NCI-H69 (cell line): ENCODE data around the gene UTY.

ENCODE experiments used
- DNase-seq: peaks from one replicate; lab custom pipeline; 2025; lab: John Stamatoyannopoulos, UW

The UTY gene

DNA sequence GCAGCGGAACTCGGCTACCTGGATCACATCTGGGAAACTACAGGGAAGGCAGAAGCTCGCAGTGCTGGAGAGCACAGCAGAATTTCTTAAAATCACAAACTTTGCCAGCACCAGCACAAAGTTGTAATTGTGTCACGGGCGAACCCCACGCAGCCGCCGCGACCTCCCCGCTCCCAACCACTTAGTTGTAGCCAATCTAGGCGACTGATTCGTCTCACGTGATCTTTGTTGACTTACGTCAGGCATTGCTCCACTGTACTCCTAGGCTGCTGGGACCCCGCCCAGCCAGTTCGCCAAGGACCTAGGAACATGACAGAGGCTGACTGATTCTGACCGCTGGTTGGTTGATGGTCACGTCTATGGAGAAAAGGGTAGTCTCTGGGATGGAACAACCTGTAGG is at the start of gene UTY:
Gene UTY (minus strand): TSS at position 206 of the 400 bp plus-strand sequence. CDS start 368 bp downstream, outside the sequence.
- peak; percentile 87 for DNase-seq

GRCh38 chrY:13520474-13520873 is 40.6 kb upstream of the UTY start:
- DNase-seq = no peak

GRCh38 chrY:13501215-13501614 is 21.4 kb upstream of the UTY start:
- no peak for DNase-seq

DNA sequence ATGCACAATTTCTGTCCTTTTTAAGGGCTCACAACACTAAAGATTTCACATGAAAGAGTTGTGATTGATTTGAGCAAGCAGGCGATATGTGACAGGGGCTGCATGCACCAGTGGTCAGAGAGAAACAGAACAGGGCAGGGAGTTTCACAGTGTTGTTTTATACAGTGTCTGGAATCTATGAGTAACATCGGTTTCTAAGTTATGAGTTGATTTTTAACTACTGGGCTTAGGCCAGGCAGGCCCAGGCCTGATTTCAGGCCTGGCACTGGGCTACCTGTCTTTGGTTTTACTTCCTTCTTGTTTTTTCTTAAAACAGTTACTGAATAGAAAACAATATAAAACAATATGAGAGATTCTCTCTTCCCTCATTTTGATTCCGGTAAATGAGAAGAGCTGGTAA is 13.9 kb upstream of the UTY start:
- no peak for DNase-seq

DNA sequence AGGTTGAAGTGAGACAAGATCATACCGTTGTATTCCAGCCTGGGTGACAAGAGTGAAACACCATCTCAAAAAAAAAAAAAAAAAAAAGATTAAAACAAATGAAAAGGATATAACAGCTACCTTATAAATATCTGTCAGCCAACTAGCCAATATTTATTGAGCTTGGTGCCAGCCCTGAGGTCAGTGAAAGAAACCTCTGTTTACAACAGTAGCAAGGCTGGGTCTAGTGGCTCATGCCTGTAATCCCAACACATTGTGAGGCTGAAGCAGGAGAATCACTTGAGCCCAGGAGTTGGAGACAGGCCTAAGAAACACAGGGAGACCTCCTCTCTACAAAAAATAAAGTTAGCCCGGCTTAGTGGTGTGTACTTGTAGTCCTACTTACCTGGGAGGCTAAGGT is 12.6 kb upstream of the UTY start:
- no peak for DNase-seq

- no peak for DNase-seq
Observed at GRCh38 chrY:13488738-13489137, 8.9 kb upstream of the UTY start.

GRCh38 chrY:13479121-13479711 is 617 bp downstream of the UTY start:
- DNase-seq = peak; percentile 69

- peak; percentile 81 for DNase-seq
Observed at GRCh38 chrY:13478126-13478785, 1.6 kb downstream of the UTY start.

GRCh38 chrY:13474997-13475396 is 4.8 kb downstream of the UTY start:
- DNase-seq = no peak

DNA sequence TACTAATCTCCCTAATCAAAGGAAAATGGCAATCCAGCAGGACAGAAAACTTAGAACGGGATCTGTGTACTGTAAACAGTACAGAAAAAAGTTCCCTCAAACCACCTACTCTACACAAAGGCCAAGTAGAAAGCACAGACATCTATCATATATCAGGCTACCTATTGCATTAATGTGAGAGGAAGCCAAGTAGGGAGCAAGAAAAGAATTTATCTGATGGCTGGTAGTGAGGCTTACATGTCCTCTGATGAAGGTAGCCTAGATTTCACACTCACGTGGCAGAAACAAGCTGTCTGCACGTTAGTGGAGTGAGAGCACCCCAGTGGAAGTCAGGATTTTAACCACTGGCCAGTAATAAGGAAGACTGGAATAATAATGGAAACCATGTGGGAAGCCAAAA is 28.3 kb downstream of the UTY start:
- DNase-seq = no peak

DNA sequence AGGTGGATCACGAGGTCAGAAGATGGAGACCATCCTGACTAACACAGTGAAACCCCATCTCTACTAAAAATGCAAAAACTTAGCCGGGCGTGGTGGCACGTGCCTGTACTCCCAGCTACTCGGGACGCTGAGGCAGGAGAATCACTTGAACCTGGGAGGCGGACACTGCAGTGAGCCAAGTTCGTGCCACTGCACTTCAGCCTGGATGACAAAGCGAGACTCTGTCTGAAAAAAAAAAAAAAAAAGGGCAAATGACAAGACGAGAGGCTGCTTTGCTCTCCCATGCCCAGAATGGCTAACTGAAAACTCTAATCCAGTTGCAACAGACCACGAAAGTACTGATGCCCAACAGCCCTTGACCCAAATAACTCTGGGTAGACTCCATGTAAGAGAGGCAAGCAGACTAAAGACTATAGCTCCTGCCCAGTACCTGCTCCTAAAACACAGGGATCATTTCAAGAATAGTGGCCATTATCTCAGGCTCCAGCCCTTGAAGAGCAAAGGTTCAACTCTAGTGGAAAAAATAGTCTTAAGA is 29.2 kb downstream of the UTY start:
- no peak for DNase-seq

DNA sequence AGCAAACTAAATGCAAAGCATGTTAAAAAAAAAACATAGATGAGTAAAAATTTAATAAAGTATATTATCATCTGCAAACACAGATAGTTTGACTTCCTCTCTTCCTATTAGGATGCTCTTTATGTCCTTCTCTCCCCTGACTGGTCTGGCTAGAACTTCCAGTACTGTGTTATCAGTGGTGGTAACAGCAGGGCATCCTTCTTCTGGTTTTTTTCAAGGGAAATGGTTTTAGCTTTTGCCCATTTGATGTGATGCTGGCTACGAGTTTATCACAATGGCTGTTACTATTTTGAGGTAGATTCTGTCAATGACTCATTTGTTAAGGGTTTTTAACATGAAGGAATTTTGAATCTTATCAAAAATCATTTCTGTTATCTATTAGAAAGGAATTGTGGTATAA is 34.3 kb downstream of the UTY start:
- DNase-seq = no peak

- DNase-seq = no peak
Observed at GRCh38 chrY:13443146-13443545, 36.7 kb downstream of the UTY start.

DNA sequence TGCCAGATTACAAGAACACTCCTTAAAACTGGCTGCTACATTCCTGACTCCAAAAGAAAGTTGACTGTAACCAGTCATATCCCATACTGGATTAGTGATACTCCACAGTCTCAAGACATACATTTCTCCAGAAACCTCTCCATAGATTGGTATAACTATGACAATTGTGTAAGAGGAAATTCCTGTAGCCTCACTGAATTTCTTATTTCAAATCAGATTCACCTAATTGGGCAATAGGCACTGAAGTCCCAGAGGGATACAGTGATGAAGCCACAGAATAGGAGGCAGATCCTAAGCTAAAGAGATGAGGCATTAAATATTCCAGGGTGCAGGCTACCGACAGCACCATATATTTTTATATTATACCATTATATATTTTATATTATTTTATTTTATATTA is 39.0 kb downstream of the UTY start:
- no peak for DNase-seq

DNA sequence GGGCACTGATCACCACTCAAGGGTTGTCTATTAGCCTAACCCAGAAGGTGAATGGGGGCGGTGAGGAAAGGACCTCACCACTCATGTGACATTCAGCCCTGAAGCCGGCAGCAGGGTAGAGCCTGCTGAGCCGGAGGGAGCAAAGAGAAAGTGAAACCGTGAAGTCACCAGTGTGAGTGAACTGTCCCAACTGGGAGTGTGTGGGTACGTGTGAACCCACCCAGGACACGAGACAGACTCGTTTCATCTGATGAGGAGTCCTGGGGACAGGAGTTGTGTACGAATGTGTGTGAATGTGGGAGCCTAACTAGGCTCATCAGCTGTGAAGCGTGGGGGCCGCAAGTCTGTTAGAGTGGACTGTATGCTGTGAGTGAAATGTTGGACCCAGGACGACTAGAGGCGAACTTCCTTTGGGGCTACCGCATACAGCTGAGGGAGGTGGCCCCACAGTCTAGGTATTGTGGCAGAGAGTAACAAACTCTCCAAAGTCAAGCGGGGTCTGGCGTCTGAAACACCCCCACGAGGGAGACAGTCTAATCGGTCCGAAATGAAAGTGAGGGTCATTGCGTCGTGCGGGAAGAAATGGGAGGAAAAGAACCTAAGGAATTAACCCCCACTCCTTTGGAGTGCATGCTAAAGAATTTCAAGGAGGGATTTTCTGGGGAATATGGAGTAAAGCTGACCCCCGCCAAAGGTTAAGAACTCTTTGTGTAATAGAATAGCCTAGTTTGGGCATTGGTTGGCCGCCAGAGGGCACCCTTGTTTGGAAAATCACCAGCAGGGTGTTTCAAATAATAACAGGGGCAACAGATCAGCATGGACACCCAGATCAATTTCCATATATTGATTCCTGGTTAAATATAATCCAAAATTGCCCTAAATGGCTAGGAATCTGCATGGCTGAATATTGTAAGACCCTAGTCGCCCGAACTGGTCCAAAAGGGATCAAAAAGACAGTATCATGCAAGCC is 43.6 kb downstream of the UTY start:
- DNase-seq = no peak

- no peak for DNase-seq
Observed at GRCh38 chrY:13435206-13435967, 44.4 kb downstream of the UTY start.

DNA sequence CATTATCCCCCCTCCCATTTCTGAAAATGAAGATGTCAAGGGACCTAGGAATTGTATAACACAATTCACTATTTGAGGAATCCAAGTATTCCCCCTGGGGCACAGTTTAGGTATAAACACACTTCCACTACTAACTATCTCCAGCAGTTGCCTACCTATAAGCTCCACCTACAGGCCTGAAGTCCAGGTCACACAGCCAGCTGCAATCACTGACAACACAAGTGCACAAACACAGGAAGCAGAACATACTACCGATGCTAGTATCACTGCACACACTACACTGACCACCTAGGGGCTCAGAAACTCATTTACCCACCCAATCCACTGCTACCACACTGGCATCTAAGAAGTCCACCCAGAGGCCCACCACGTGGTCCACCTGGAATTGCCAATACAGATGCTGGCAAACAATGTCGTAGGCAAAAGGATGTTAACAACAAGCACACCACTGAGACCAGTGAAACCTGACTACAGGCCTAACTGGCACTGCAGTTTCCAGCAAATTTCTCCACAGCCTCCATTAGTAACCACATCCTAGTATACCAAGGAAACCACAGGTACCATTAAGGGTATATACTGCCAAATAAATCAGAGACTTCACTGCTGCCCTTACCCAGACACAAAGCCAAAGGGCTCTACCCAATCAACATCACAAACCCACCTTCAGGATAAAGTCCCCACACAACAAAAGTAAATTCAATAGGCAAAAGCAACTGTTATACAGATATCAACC is 47.4 kb downstream of the UTY start:
- DNase-seq = peak; percentile 3

GRCh38 chrY:13429551-13429950 is 50.3 kb downstream of the UTY start:
- DNase-seq = no peak

DNA sequence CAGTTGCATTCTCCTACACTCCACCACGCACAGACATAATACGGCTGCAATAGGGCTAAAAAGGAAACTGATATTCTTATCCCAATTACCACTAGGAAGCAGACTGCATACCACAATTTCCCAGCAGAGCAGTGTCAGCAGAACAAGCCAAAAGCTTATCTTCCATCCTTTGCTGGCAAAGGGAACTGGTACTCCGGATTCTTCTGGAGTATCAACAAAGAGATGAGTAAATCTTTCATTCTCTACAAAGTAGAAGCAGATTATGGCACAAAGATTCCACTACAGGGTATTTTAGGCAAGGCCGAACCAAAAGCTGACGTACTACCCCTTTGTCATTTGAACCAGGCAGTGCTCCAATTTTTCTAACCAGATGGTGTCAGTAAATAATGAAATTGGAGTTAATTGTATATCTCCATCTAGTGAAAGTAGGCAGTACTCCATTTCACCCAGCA is 56.5 kb downstream of the UTY start:
- peak; percentile 84 for DNase-seq

GRCh38 chrY:13416869-13417661 is 62.8 kb downstream of the UTY start:
- no peak for DNase-seq
